Mucosa of descending colon (tissue), 3 donors: ENCODE results near the gene EIF3K. TPM values are rescaled to one million over a fixed set of nuclear protein-coding genes. Genes with fewer than 3 reads are reported as not detected.

Source experiments
- ATAC-seq: fragments of 200-7000 bp; cut with Tn5 transposase; one replicate; pipeline ENCODE4 v1.9.1; 2020; ENCODE audit warnings: mild to moderate bottlenecking, moderate library complexity
- DNase-seq, 3 donors: peaks; one replicate each; pipeline ENCODE4 v3.0.0-alpha.2; 2020
- H3K36me3 ChIP-seq: fragments of 200-600 bp; one replicate; pipeline ENCODE4 v1.8.0; 2021; ENCODE audit warnings: low read depth, mild to moderate bottlenecking
- H3K4me1 ChIP-seq: fragments of 200-600 bp; one replicate; pipeline ENCODE4 v1.8.0; 2021; ENCODE audit warnings: low read depth, mild to moderate bottlenecking
- H3K4me3 ChIP-seq: fragments of 200-600 bp; one replicate; pipeline ENCODE4 v1.8.0; 2021; ENCODE audit warnings: mild to moderate bottlenecking
- H3K9me3 ChIP-seq: fragments of 200-600 bp; one replicate; pipeline ENCODE4 v1.8.0; 2021; ENCODE audit warnings: mild to moderate bottlenecking
- CTCF ChIP-seq: fragments of 200-600 bp; IDR thresholded peaks from one replicate; pipeline ENCODE4 v1.8.0; 2022; ENCODE audit warnings: antibody characterized with exemption, mild to moderate bottlenecking
- intact Hi-C, 2 donors: fragments of 100-400 bp; cut with DNase I in 1 of 2; cut with micrococcal nuclease in 1 of 2; formaldehyde crosslinking; loops; one replicate each; pipeline versions ENCODE4 v1.11.0 to v1.11.1; 2022; cut with DNase I, micrococcal nuclease
- total RNA-seq, 3 donors: library from RNA; stranded (reverse); fragmentation: NEBNext Ultra II Directional in 2 of 3; extraction: Animal tissue kit (Norgen Biotek cat#: 25700) in 2 of 3; gene quantifications; one replicate each; pipeline versions ENCODE4 v1.2.1 to v1.2.4, GENCODE V29; 2021 to 2023
- donor health status: DM: no; HTN: no; CAD: no; lungs with moderate emphysema.
- donor health status: DM: no; HTN: no; CAD: no.
- donor health status: DM: no; HTN: yes; CAD: no.

The EIF3K gene
- total RNA-seq, 3 donors from 2014 or later, result 338 to 393 (median 350) TPM

GRCh38 chr19:38661136-38661535, 42.1 kb downstream of the EIF3K start:
- TF ChIP-seq CTCF, result no peak
- peak; percentile 45 for ATAC-seq
- intact Hi-C loops, result no loop called here

GRCh38 chr19:38661996-38662395, 43.0 kb downstream of the EIF3K start:
- peak; percentile 52 for ATAC-seq
- H3K36me3 ChIP-seq, result no peaks in the 10 kb centered on the region
- intact Hi-C loops, result no loop called here
- H3K9me3 ChIP-seq, result no peaks in the 10 kb centered on the region
- no peak for TF ChIP-seq CTCF
- H3K4me3 ChIP-seq, result no peak overlapping the region
- DNase-seq, result peak in 2 of 3 donors; percentile 27 to 77
- H3K4me1 ChIP-seq, result peaks cover 93% of the 10 kb centered on the region

More at GRCh38 chr19:38661136-38661535, 42.1 kb downstream of the EIF3K start:
- Histone ChIP-seq H3K4me3 (no peak overlapping the region), H3K36me3 (no peaks in the 10 kb centered on the region), H3K9me3 (no peaks in the 10 kb centered on the region), H3K4me1 (peaks cover 92% of the 10 kb centered on the region)
- peak in 2 of 3 donors; percentile 36 to 43 for DNase-seq

- TF ChIP-seq CTCF, result no peak
- intact Hi-C loops, result no loop called here
- Histone ChIP-seq H3K9me3 (no peaks in the 10 kb centered on the region), H3K36me3 (no peaks in the 10 kb centered on the region), H3K4me3 (no peak overlapping the region), H3K4me1 (peaks cover 92% of the 10 kb centered on the region)
- DNase-seq (no peak), ATAC-seq (no peak)
These were observed 43.7 kb downstream of the EIF3K start for GRCh38 chr19:38662537-38663155.

GRCh38 chr19:38663156-38663651, 44.2 kb downstream of the EIF3K start:
- intact Hi-C loops, result no loop called here
- peaks cover 92% of the 10 kb centered on the region for H3K4me1 ChIP-seq
- peak in 1 of 3 donors; percentile 51 for DNase-seq
- no peak overlapping the region for H3K4me3 ChIP-seq
- no peaks in the 10 kb centered on the region for H3K36me3 ChIP-seq
- no peaks in the 10 kb centered on the region for H3K9me3 ChIP-seq
- ATAC-seq, result no peak
- TF ChIP-seq CTCF, result no peak

- intact Hi-C loops, result no loop called here
- Histone ChIP-seq H3K4me1 (peaks cover 93% of the 10 kb centered on the region), H3K9me3 (no peaks in the 10 kb centered on the region), H3K4me3 (no peak overlapping the region), H3K36me3 (no peaks in the 10 kb centered on the region)
- ATAC-seq (no peak), DNase-seq (peak in 1 of 3 donors; percentile 52)
- TF ChIP-seq CTCF, result no peak
These were observed 45.0 kb downstream of the EIF3K start for GRCh38 chr19:38663957-38664502.
